ENCODE measurements around the gene FAAP20. TPM values are rescaled to one million over a fixed set of nuclear protein-coding genes. Genes with fewer than 3 reads are reported as not detected.

FAAP20 gene
- total and polyA plus RNA-seq, 2 experiments from 2014 or later, result 79.1 to 167 TPM

DNA sequence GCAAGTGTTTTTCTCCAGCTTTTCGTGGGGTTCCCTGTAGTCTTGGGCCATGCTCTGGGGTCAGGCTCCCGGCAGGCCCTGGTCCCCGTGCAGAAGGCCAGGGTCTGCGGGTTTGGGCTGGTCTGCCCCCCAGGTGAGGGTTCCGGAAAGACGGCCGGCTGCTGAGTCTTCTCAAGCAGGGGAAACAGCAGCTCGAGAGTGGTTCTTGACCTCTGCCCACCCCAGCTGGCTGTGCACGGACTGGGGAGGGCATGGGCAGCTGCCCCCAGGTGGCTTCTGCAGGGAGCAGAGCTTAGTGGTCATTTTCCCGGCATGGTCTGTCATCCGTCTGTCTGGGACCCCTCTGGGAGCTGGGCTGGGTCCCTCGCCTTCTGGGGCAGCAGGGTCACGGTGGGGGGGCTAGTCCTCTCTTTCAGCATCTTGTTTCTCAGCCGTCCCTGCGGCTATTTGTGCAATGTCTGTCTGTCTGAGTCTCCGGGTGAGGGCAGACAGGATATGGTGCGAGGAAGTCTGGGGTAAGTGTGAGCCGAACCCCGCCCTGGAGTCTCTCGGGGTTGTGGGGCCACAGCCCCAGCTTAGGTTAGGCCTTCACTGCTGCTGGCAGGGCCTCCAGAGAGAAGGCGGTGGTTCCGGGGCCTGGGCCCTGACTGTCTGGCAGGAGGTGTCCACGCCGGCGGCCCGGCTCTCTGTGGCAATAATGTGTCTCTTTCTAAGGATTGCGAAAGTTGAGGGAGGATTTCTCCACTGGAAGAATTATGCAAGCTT lies 39.6 kb upstream of the FAAP20 start:
- TF ChIP-seq EZH2phosphoT487 (IDR thresholded peaks at IDR 0.05; ENCODE audit: unreplicated experiment) (no peak), EZH2 (IDR thresholded peaks at IDR 0.05; ENCODE audit: low read depth, unreplicated experiment) (no peak), JUNB (IDR thresholded peaks at IDR 0.05; ENCODE audit: unreplicated experiment) (no peak), ZNF331 (CRISPR knock-in tag; IDR thresholded peaks at IDR 0.05; ENCODE audit: low read depth) (no peak), NANOG (IDR thresholded peaks at IDR 0.05; ENCODE audit: borderline replicate concordance) (no peak), REST (IDR thresholded peaks at IDR 0.05; ENCODE audit: unreplicated experiment) (no peak), ZNF114 (CRISPR knock-in tag; IDR thresholded peaks at IDR 0.05) (no peak), CREB1 (CRISPR knock-in tag; IDR thresholded peaks at IDR 0.05; ENCODE audit: low read depth) (no peak), POLR2AphosphoS5 (IDR thresholded peaks at IDR 0.05; ENCODE audit: low read depth) (no peak), STAT1 (IDR thresholded peaks at IDR 0.05; ENCODE audit: unreplicated experiment) (no peak)
- TF ChIP-seq, protein P1, sequence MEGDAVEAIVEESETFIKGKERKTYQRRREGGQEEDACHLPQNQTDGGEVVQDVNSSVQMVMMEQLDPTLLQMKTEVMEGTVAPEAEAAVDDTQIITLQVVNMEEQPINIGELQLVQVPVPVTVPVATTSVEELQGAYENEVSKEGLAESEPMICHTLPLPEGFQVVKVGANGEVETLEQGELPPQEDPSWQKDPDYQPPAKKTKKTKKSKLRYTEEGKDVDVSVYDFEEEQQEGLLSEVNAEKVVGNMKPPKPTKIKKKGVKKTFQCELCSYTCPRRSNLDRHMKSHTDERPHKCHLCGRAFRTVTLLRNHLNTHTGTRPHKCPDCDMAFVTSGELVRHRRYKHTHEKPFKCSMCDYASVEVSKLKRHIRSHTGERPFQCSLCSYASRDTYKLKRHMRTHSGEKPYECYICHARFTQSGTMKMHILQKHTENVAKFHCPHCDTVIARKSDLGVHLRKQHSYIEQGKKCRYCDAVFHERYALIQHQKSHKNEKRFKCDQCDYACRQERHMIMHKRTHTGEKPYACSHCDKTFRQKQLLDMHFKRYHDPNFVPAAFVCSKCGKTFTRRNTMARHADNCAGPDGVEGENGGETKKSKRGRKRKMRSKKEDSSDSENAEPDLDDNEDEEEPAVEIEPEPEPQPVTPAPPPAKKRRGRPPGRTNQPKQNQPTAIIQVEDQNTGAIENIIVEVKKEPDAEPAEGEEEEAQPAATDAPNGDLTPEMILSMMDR (conservative IDR thresholded peaks at IDR 0.05; ENCODE audit: low read depth in 2 of 2), result no peak
- TF ChIP-seq, protein P2, sequence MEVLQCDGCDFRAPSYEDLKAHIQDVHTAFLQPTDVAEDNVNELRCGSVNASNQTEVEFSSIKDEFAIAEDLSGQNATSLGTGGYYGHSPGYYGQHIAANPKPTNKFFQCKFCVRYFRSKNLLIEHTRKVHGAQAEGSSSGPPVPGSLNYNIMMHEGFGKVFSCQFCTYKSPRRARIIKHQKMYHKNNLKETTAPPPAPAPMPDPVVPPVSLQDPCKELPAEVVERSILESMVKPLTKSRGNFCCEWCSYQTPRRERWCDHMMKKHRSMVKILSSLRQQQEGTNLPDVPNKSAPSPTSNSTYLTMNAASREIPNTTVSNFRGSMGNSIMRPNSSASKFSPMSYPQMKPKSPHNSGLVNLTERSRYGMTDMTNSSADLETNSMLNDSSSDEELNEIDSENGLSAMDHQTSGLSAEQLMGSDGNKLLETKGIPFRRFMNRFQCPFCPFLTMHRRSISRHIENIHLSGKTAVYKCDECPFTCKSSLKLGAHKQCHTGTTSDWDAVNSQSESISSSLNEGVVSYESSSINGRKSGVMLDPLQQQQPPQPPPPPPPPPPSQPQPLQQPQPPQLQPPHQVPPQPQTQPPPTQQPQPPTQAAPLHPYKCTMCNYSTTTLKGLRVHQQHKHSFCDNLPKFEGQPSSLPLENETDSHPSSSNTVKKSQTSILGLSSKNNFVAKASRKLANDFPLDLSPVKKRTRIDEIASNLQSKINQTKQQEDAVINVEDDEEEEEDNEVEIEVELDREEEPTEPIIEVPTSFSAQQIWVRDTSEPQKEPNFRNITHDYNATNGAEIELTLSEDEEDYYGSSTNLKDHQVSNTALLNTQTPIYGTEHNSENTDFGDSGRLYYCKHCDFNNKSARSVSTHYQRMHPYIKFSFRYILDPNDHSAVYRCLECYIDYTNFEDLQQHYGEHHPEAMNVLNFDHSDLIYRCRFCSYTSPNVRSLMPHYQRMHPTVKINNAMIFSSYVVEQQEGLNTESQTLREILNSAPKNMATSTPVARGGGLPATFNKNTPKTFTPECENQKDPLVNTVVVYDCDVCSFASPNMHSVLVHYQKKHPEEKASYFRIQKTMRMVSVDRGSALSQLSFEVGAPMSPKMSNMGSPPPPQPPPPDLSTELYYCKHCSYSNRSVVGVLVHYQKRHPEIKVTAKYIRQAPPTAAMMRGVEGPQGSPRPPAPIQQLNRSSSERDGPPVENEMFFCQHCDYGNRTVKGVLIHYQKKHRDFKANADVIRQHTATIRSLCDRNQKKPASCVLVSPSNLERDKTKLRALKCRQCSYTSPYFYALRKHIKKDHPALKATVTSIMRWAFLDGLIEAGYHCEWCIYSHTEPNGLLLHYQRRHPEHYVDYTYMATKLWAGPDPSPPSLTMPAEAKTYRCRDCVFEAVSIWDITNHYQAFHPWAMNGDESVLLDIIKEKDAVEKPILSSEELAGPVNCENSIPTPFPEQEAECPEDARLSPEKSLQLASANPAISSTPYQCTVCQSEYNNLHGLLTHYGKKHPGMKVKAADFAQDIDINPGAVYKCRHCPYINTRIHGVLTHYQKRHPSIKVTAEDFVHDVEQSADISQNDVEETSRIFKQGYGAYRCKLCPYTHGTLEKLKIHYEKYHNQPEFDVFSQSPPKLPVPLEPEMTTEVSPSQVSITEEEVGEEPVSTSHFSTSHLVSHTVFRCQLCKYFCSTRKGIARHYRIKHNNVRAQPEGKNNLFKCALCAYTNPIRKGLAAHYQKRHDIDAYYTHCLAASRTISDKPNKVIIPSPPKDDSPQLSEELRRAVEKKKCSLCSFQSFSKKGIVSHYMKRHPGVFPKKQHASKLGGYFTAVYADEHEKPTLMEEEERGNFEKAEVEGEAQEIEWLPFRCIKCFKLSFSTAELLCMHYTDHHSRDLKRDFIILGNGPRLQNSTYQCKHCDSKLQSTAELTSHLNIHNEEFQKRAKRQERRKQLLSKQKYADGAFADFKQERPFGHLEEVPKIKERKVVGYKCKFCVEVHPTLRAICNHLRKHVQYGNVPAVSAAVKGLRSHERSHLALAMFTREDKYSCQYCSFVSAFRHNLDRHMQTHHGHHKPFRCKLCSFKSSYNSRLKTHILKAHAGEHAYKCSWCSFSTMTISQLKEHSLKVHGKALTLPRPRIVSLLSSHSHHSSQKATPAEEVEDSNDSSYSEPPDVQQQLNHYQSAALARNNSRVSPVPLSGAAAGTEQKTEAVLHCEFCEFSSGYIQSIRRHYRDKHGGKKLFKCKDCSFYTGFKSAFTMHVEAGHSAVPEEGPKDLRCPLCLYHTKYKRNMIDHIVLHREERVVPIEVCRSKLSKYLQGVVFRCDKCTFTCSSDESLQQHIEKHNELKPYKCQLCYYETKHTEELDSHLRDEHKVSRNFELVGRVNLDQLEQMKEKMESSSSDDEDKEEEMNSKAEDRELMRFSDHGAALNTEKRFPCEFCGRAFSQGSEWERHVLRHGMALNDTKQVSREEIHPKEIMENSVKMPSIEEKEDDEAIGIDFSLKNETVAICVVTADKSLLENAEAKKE (CRISPR knock-in tag; IDR thresholded peaks at IDR 0.05), result no peak
- TF ChIP-seq, protein P3, sequence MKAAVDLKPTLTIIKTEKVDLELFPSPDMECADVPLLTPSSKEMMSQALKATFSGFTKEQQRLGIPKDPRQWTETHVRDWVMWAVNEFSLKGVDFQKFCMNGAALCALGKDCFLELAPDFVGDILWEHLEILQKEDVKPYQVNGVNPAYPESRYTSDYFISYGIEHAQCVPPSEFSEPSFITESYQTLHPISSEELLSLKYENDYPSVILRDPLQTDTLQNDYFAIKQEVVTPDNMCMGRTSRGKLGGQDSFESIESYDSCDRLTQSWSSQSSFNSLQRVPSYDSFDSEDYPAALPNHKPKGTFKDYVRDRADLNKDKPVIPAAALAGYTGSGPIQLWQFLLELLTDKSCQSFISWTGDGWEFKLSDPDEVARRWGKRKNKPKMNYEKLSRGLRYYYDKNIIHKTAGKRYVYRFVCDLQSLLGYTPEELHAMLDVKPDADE (IDR thresholded peaks at IDR 0.05), result no peak
- peaks cover 7% of the 10 kb centered on the region; the same call in 2 of the 3 replicates for H3K36me3 Mint-ChIP-seq (ENCODE audit: low read depth)
- no peak for ATAC-seq

More for the DNA sequence above, 39.6 kb upstream of the FAAP20 start:
- Histone ChIP-seq H3K27ac (ENCODE audit: low read depth) (0 out of 2 replicates have a peak overlapping the region, but pooled peaks have one; percentile 55), H3K36me3 (ENCODE audit: insufficient read depth) (no peaks in the 10 kb centered on the region), H3F3A (replicated peaks; ENCODE audit: low read depth) (peaks cover 13% of the 10 kb centered on the region; the same call in 1 of the 2 replicates), H3K79me2 (replicated peaks; ENCODE audit: insufficient read depth) (peaks cover 100% of the 10 kb centered on the region), H3K4me3 (no peak overlapping the region), H4K20me1 (replicated peaks; ENCODE audit: insufficient read depth) (peaks cover 81% of the 10 kb centered on the region), H3K4me2 (0 out of 2 replicates have a peak overlapping the region, but pooled peaks have one; percentile 20), H2AFZ (no peak overlapping the region), H3K27me3 (ENCODE audit: insufficient read depth) (no peaks in the 10 kb centered on the region), H3K9me2 (ENCODE audit: insufficient read depth) (no peaks in the 10 kb centered on the region), H3K4me1 (ENCODE audit: insufficient read depth) (peaks cover 37% of the 10 kb centered on the region; the same call in 1 of the 2 replicates)
- Mint-ChIP-seq H3K4me3 (no peak overlapping the region), H3K4me1 (peaks cover 62% of the 10 kb centered on the region), H3K9me3 (no peaks in the 10 kb centered on the region; the same call in 2 of the 3 replicates), H3K27me3 (ENCODE audit: insufficient read depth, low read depth, poor library complexity) (peaks cover 17% of the 10 kb centered on the region), H3K27ac (peak overlapping the region; percentile 70; the same call in 1 of the 2 replicates)
- peak; percentile 10 for DNase-seq (ENCODE audit: low spot score)
